SU-DHL-6 (cell line): Measurements from ENCODE around the gene FOXK2.

Source experiments
- EZH2phosphoT487 ChIP-seq: fragments of 200-600 bp; sonication (generic), shearing (Covaris generic); conservative IDR thresholded peaks from 2 replicates; pipeline ENCODE4 v1.6.1; 2018; ENCODE audit warnings: mild to moderate bottlenecking, antibody characterized with exemption, low read length, moderate library complexity, mixed read lengths
- TF ChIP-seq, protein P1 (sequence below): fragments of 200-600 bp; sonication (generic); IDR thresholded peaks from one replicate; pipeline ENCODE4 v1.5.1; 2017; ENCODE audit warnings: antibody characterized with exemption, mild to moderate bottlenecking, low read length, moderate library complexity; ENCODE audit not compliant: insufficient read depth, poor library complexity, severe bottlenecking

DNA sequence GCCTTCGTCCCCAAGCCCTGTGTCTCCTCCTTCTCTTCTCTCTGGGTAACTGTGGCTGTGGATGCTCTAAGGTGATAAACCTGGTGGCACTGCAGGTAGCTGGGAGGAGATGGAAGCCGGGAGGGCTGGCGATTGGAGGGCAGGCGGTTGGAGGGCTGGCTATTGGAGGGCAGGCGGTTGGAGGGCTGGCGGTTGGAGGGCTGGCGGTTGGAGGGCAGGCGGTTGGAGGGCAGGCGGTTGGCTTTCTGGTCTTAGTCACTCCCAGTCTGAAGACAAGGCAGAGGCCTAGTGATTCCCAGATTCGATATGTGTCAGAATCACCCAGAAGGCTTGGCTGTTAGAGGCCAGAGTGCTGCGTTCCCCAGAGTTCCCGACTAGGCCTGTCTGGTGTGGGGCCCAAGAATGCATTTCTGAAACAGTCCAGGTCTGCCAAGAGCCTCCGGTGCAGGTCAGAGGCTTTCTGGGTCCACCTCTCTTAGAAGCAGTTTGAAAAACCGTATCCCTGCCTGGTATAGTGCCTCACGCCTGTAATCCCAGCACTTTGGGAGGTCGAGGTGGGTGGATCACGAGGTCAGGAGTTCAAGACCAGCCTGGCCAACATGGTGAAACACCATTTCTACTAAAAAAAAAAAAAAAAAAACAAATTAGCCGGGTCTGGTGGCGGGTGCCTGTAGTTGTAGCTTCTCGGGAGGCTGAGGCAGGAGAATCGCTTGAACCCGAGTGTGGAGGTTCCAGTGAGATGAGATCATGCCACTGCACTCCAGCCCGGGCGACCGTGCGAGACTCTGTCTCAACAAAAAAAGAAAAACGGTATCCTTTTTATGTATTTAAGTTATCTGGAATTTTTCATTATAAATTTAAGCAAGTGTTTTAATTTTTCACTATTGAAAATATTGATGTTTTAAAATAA is 69.0 kb downstream of the FOXK2 start:
- TF ChIP-seq, protein P1, sequence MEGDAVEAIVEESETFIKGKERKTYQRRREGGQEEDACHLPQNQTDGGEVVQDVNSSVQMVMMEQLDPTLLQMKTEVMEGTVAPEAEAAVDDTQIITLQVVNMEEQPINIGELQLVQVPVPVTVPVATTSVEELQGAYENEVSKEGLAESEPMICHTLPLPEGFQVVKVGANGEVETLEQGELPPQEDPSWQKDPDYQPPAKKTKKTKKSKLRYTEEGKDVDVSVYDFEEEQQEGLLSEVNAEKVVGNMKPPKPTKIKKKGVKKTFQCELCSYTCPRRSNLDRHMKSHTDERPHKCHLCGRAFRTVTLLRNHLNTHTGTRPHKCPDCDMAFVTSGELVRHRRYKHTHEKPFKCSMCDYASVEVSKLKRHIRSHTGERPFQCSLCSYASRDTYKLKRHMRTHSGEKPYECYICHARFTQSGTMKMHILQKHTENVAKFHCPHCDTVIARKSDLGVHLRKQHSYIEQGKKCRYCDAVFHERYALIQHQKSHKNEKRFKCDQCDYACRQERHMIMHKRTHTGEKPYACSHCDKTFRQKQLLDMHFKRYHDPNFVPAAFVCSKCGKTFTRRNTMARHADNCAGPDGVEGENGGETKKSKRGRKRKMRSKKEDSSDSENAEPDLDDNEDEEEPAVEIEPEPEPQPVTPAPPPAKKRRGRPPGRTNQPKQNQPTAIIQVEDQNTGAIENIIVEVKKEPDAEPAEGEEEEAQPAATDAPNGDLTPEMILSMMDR = no peak
- TF ChIP-seq EZH2phosphoT487 = no peak
